NCI-H2081 treated with DMSO at 0.1 percent for 48 hours (cell line): ENCODE results near the gene TRNAU1AP.
"Not testable (repeated sequence)": the region's sequence is repeated elsewhere in the genome, so short reads cannot be mapped to it uniquely, and the experiment has no call there.

Source experiments
- DNase-seq: peaks from one replicate; lab custom pipeline; 2025; lab: John Stamatoyannopoulos, UW

TRNAU1AP gene

DNA sequence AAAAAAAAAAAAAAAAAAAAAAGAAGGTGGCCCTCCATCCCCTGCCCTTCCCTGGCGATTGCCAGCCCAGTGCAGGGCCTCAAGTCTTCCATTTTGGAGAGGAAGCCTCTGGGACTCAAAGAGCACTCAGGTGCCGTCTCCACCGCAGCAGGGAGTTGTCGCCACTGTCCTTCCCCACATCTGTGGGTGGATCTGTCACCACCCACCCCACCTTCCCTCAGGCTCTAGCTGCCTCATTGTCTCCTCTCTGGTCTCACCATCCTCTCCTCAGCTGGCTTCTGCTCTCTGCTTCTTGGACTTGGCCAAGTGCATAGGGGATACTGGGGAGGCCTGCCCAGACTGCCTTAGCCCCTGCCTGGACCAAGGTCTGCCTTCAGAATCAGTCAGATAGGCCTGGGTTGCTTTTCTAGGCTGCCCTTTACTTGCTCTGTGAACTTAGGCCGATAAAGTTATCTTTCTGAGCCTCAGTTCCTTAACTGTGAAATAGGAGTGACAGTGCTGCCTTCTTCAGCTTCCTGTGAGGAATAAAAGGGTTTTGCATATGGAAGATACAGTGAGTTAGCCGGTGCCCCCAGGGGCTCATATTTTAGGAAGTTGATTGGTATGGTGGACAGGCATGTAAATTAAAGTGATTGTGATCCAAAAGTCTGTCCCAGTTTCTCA, 31.3 kb upstream of the TRNAU1AP start:
- DNase-seq = no peak

DNA sequence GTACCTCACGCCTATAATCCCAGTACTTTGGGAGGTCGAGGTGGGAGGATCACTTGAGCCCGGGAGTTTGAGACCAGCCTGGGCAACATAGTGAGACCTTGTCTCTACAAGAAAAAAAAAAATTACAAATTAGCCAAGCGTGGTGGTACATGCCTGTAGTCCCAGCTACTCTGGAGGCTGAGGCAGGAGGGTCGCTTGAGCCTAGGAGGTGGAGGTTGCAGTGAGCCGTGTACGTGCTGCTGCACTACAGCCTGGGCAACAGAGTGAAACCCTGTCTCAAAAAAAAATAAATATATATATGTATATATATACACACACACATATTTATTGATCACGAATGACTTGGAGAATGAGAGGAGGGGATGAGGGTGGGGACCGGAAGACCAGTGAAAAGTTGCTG, 30.3 kb upstream of the TRNAU1AP start:
- not testable (repeated sequence) for DNase-seq

DNA sequence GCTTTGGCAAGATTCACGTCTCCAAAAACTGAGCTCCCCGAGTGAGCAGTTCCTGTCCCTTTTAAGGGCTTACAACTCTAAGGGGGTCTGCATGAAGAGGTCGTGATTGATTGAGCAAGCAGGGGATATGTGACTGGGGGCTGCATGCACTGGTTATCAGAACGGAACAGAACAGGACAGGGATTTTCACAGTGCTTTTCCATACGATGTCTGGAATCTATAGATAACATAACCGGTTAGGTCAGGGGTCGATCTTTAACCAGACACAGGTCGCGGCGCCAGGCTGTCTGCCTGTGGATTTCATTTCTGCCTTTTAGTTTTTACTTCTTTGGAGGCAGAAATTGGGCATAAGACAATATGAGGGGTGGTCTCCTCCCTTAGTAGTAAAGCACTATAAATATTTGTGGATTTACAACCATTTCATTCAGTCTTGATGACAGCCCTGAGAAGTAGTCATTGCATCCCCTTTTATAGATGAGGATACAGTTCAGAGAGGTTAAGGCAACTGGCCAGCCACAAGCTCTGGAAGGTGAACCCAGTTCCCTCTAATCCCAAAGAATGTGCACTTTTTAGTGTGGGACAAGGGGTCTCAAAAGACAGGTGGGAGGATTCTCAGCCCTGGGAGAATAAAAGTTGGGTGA, 27.8 kb upstream of the TRNAU1AP start:
- DNase-seq = not testable (repeated sequence)

DNA sequence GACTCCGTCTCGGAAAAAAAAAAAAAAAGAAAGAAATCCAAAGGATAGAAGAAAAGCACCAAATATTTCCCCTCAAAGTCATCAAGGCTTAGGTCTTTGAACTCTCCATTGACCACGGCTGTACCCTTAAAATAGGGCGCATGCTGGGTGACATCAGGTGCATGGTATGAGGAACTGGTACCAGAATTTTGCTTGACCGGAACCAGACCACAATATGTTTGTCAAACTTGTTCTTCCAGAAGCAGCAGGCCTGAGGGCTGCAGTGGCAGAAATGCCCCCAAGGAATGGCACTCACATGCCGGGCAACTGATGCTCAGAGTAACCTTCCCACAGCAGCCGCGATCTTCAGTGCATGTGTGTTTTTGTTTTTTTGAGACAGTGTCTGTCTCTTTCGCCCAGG, 26.0 kb upstream of the TRNAU1AP start:
- DNase-seq = no peak

DNA sequence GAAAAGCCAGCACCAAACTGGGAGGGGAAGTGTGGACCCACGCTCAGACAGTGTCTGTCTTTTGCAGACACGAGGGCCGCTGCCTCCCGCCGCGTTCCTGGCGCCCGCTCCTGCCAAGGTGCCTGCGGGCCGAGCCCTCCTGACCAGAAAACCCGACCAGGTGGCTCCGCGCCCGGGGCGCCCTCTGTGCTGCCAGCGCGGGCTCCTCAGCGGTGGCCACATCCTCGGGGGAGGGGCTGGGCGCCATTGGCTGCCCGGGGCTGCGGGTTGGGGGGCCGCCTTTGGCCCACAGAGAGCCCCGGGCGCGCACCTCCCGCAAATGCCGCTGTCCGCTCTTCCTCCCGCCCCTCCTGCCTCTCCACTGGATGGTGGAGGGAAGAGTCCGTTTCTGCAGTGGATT, 22.4 kb upstream of the TRNAU1AP start:
- DNase-seq = no peak

DNA sequence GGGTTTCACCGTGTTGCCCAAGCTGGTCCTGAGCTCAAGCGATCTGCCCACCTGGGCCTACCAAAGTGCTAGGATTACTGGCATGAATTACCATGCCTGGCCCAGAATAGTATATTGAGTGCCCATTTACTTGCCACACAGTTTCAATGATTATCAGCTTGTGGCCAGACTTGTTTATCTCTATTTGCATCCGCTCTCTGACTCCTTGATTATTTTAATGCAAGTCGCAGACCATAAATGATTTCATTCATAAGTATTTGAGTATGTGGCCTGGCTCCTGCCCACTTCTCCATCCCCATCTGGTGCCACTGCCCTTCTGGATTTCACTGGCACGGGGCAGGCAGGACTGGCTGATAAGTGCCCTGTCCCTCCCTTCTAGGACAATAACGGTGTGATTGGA, 18.2 kb upstream of the TRNAU1AP start:
- DNase-seq = no peak

DNA sequence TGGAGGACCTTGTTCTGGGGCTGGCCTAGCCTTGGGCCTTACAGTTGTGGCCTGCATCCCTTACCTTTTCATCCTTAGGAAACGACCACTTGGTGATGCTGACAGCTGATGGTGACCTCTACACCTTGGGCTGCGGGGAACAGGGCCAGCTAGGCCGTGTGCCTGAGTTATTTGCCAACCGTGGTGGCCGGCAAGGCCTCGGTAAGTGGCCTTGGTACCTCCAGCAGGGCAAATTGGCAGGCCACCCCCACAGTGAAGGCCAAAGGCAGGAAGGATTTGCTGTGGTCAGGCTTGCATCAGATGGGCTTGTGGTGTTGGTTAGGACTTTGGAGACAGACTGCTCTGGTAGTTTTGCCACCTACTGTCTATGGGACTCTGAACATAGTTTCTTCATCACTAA, 17.7 kb upstream of the TRNAU1AP start:
- DNase-seq = no peak

DNA sequence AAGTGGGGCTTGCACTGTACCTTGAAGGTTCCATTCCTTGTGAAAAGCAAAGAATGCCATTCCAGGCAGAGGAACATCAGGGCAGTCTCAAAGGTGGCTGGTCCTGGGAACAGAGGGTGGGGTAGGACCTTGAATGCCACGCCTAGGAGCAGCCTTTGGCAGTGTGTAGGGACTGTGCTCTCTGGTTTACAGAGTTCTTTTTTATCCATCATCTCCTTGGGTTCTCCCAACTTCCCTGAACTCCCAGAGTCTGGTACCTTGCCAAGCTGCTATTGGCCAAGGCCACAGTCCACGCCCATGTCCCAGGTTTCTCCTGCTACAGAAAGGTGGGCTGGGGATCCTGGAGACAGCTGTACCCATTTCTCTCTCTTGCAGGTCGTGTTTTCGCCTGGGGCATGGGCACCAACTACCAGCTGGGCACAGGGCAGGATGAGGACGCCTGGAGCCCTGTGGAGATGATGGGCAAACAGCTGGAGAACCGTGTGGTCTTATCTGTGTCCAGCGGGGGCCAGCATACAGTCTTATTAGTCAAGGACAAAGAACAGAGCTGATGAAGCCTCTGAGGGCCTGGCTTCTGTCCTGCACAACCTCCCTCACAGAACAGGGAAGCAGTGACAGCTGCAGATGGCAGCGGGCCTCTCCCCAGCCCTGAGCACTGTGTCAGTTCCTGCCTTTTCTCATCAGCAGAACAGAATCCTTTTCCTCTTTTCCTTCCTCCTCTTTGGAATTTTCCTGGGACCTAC, 15.3 kb upstream of the TRNAU1AP start:
- no peak for DNase-seq

DNA sequence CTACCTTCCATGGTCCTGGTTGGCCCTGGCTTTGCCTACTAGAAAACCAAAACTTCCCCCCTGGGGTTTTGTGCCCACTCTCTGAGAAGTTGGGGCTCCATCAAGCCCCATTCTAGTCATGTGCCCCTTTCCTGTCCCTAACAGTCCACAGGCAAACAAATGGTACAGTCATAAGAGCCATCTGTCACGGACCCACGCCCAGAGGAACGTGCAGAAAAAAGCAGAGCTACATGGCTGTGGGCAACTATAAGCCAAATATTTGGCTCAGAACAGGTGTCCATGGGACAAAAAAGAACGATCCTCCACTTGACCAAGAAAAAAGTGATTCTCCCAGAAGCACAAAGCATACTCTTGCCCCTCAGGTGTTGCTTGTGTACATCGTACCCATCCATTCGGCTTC, 14.6 kb upstream of the TRNAU1AP start:
- no peak for DNase-seq

DNA sequence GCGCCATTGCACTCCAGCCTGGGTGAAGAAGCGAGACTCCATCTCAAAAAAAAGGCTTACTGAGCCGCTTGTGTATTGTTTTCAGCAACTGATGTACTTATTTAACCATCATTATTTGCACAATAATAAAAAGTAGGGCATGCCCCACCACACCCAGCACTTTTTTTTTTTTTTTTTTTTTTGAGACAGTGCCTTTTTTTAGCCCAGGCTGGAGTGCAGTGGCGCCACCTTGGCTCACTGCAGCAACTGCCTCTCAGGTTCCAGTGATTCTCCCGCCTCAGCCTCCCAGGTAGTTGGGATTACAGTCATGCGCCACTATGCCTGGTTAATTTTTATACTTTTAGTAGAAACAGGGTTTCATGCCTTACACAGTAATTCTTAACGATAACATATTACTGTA, 12.2 kb upstream of the TRNAU1AP start:
- no peak for DNase-seq

DNA sequence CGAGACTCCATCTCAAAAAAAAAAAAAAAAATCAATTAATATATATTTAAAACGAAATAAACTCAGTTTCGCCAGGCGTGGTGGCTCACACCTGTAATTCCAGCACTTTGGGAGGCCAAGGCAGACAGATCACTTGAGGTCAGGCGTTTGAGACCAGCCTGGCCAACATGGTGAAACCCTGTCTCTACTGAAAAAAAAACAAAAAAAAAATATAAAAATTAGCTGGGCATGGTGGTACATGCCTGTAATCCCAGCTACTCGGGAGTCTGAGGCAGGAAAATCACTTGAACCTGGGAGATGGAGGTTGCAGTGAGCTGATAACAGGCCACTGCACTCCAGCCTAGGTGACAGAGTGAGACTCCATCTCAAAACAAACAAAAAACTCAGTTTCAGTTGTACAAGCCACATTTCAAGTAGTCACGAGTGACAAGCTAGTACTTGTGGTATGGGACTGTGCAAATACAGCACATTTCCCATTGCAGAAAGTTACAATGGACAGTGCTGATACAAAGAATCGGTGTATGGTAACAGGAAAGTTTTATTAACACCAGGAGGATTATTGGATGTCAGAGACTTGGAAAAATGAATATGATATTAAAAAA, 11.4 kb upstream of the TRNAU1AP start:
- not testable (repeated sequence) for DNase-seq

DNA sequence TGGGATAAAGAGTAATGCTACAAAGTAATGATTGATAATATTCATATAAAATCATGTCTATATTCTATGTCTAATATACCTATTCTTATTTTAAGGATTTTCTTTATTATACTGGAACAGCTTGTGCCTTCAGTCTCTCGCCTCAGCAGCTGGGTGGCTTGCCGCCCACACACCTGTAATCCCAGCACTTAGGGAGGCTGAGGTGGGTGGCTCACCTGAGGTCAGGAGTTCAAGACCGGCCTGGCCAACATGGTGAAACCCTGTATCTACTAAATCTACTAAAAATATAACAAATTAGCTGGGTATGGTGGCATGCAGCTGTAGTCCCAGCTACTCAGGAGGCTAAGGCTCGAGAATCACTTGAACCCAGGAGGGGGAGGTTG, 7.6 kb upstream of the TRNAU1AP start:
- no peak for DNase-seq

DNA sequence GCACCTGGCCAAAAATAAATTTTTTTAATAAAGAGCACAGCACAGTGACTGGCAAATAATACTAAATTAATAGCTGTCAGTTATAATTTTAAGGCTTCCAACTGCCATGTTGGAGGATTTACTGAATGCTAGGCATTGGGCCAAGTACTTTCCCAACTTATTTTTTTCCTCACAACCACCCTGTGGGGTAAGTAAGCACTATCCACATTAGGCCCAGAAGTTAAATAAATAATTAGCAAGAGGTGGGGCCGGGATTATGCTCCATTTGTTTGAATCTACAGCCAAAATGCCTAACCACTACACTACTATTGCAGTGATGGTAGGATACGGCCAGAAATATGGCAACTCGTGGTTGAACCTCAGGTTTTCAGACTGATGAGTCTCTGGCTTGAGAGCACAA, 4.6 kb upstream of the TRNAU1AP start:
- peak; percentile 16 for DNase-seq

DNA sequence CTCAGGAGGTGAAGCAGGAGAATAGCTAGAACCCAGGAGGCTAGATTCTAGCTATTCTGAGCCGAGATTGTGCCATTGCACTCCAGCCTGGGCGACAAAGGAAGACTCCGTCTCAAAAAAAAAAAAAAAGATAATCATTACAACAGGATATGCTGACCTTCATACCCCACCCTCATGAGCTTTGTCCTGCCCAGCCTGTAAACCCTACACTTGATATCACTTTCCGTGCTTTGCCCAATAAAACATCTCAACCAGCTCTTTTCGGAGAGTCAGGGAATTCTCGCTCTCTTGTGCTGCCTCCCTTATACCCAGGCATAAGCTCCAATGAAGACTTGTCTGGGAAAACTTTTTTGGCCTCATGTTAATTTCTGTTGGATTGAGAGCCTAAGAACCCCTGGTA, 1.5 kb upstream of the TRNAU1AP start:
- no peak for DNase-seq

DNA sequence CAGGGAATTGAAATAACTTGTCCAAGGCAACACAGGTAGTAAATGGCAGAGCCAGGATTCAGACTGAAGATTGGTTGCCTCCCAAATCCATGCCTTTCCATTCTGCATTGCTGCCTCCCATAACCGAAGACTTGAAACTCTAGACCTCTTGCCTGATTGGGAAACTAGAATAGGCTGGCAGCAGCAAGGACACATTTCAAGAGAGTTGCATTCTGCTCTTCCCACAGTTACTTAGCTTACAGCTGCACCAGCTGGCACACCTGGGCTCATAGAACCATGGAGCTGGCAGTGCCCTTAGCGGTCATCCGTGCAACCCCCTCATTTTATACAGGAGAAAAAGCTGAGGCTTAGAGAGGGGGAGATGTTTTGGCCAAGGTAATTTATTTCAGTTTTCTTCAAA, 8.0 kb downstream of the TRNAU1AP start:
- DNase-seq = no peak

DNA sequence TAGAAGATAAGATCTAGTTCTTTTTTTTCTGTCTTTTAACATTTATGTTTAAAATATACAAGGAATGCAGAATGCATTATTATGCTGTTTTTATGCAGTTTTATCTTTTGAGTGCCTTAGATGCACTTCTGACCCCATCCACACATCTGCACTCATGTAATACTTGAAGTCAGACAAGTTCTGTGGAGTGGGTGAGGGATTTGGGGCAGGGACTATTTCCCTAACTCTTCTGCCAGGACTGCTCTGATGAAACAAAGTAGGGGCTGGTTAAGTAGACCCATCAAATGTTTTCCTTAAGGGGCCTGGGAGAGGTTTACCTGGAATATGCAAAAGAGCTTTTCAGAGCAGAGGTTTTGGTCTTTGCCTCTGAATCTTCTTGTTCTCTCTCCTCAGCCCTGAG, 11.4 kb downstream of the TRNAU1AP start:
- DNase-seq = no peak

DNA sequence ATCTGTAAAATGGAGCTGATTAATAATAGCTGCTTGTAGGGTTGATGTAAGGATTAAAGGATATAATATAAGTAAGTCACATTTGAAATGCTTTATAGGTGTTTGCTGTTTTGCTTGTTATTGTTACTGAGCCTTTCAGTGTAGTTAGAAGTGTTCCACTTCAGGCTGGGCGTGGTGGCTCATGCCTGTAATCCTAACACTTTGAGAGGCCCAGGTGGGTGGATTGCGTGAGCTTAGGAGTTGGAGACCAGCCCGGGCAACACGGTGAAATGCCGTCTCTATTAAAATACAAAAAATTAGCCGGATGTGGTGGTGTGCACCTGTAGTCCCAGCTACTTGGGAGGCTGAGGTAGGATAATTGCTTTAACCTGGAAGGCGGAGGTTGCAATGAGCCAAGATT, 12.2 kb downstream of the TRNAU1AP start:
- no peak for DNase-seq

DNA sequence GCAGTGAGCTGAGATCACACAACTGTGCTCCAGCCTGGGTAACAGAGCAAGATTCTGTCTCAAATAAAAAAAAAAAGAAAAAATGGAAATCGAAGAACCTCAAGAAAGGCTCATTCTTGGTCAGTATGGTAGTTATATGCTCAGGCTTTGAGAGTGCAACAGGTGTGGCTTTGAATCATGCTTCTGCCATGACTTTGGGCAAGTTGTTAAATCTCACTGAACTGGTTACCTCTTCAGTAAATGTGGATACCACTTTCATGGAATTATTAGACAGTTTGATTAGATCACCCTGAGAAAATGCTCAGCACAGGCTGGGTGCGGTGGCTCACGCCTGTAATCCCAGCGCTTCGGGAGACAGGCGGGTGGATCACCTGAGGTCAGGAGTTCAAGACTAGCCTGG, 12.8 kb downstream of the TRNAU1AP start:
- no peak for DNase-seq

DNA sequence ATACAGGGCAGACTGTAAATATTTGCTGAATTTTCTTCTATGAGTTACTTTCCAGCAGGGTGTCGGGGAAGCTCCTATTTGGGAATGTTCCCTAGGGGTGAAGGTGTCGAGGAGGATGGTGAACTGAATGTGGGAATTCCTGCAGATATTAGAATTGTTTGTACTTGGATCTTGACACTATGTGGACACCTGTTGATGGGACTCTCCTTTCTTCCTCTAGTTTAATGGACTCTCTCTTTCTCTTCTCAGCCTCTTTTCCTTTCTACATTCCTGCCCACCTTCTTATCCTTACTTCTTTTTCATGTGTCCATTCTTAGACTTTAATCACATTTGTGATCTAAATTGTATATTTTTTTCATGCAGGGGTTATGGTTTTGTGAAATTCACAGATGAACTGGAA, 14.0 kb downstream of the TRNAU1AP start:
- DNase-seq = no peak

DNA sequence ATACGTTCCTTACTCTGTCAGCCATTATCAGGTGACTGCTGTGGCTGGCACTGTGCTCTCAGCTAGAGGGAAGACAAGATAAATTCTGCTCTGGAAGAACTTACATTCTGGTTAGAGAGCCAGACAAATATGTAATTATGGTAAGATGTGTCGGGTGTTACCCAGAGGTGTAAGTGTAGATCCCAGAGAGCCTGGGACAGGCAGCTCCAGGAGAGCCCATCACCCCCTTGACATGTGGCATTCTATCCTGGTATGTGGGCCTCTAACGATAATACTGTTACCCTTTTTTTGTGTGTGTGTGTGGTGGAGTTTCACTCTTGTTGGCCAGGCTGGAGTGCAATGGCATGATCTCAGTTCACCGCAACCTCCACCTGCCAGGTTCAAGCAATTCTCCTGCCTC, 19.0 kb downstream of the TRNAU1AP start:
- DNase-seq = no peak

DNA sequence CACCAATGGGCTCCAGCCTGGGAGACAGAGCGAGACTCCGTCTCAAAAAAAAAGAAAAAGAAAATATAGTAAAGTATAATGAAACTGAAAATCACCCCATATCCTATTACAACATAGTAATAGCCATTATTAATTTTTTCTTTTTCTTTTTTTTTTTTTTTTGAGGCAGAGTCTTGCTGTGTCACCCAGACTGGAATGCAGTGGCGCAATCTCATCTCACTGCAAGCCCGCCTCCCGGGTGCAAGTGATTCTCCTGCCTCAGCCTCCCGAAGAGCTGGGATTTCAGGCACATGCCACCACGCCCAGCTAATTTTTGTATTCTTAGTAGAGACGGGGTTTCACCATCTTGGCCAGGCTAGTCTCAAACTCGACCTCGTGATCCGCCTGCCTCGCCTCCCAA, 20.0 kb downstream of the TRNAU1AP start:
- DNase-seq = not testable (repeated sequence)

DNA sequence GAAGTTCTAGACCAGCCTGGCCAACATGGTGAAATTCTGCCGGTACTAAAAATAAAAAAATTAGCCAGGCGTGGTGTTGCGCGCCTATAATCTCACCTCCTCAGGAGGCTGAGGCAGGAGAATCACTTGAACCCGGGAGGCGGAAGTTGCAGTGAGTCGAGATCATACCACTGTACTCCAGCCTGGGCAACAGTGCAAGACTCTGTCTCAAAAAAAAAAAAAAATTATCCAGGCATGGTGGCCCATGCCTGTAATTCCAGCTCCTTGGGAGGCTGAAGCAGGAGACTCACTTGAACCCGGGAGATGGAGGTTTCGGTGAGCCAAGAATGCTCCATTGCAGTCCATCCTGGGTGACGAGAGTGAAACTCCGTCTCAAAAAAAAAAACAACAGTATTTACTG, 20.7 kb downstream of the TRNAU1AP start:
- no peak for DNase-seq

DNA sequence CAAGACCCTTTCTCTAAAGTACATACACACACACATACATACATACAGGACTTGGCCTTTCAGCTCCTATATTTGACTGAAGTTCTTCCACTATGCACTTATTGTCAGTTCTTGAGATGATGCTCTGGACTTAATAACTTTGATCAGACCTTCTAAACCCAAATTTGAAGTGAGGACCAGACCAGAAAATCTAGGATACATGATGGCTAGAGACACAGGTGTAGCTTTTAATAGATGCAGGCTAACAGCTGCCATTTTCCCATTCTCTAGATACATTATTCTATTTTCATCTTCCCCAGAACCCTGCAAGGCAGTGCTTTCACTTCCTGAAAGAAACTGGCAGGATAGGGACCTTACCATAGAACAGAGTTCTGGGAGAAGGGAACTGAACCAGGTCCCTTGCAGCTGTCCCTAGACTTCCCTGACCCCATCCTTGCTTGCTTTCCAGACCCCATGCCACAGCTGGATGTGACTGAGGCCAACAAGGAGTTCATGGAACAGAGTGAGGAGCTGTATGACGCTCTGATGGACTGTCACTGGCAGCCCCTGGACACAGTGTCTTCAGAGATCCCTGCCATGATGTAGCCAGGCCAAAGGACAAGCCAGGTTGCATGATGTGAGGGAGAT, 24.3 kb downstream of the TRNAU1AP start:
- no peak for DNase-seq
